Astrocyte (in vitro differentiated cells and primary cell): ENCODE data around the gene KCNC4.

Experiments used
- CTCF ChIP-seq: IDR thresholded peaks from 2 replicates; pipeline ENCODE4 v1.5.1; 2011; ENCODE audit warnings: low read depth, mild to moderate bottlenecking, inconsistent platforms, low read length, moderate library complexity; ENCODE audit not compliant: insufficient read depth
- EZH2 ChIP-seq: IDR thresholded peaks from 2 replicates; pipeline ENCODE4 v1.6.1; 2012; ENCODE audit warnings: mild to moderate bottlenecking, low read length, inconsistent platforms; ENCODE audit not compliant: insufficient read depth

- no peak for TF ChIP-seq CTCF
- TF ChIP-seq EZH2, result no peak
These were observed 24.6 kb downstream of the KCNC4 start for GRCh38 chr1:110234691-110235090.
